ENCODE results near the gene DHH. TPM values are rescaled to one million over a fixed set of nuclear protein-coding genes. Genes with fewer than 3 reads are reported as not detected.

The DHH gene
- total and polyA plus RNA-seq, 9 of the 15 experiments (the other 6 are each of a cell fraction or from before 2014, with no cell fraction given) = 0.07 to 2.6 (median 0.54) TPM

- Histone ChIP-seq H3K4me3 (peak overlapping the region; percentile 26), H3K4me1 (replicated peaks in 1 of 2; ENCODE audit: control insufficient read depth in 2 of 2, insufficient read depth in 2 of 2, low read length in 2 of 2) (peaks cover 69 to 72% of the 10 kb centered on the region in 2 experiments), H3K79me2 (ENCODE audit: control insufficient read depth, insufficient read depth, low read length) (peaks cover 12% of the 10 kb centered on the region; the same call in 1 of the 3 replicates), H4K20me1 (replicated peaks; ENCODE audit: control insufficient read depth, insufficient read depth, low read length) (no peaks in the 10 kb centered on the region), H3K9me3 (replicated peaks; ENCODE audit: control insufficient read depth, insufficient read depth, low read depth, low read length) (no peaks in the 10 kb centered on the region), H3K9me1 (ENCODE audit: control insufficient read depth, insufficient read depth, low read length) (peaks cover 4% of the 10 kb centered on the region), H3K27me3 (ENCODE audit: control insufficient read depth in 2 of 2, insufficient read depth in 2 of 2, low read length in 2 of 2) (no peaks in the 10 kb centered on the region), H2AFZ (ENCODE audit: low read depth, low read length) (peak overlapping the region; percentile 92), H3K36me3 (ENCODE audit: control insufficient read depth, insufficient read depth, low read length) (peaks cover 14% of the 10 kb centered on the region; the same call in 1 of the 3 replicates), H3K27ac (ENCODE audit: extremely low read depth, low read depth, low read length) (peak overlapping the region; percentile 91), H3K9ac (ENCODE audit: insufficient read depth in 1 of 2, low read depth in 2 of 2, low read length in 2 of 2) (peak overlapping the region; percentile 65 to 85), H3K4me2 (ENCODE audit: insufficient read depth, low read length) (peak overlapping the region; percentile 81)
- POLR2A ChIA-PET = interaction anchor here (0.5 to 6.6 kb wide), 21 partner anchors 7 to 230 kb away, joined by 3 to 103 read pairs (median 4); partner anchors contain the start of genes LMBR1L, PRKAG1, PRPH and RHEBL1
- in situ Hi-C loops (cut with MboI) (no loop called here), intact Hi-C loops (cut with micrococcal nuclease) (loop anchor here (1.0 kb wide), 1 partner anchor 94 kb away; the partner anchor contains the start of gene DDN)
- TSS peak; percentile 49 for BruUV-seq (replicated peaks)
- peak in 2 of 4 experiments; percentile 18 to 35 for DNase-seq (ENCODE audit: extremely low read depth in 1 of 4, low spot score in 3 of 4)
- ATAC-seq = no peak
- WGBS (ENCODE audit: insufficient coverage, low coverage, missing lambda C conversion rate) = 26% methylated on average over 4 of the region's 4 CpGs
- FAIRE-seq = peak; percentile 48
- CTCF ChIA-PET (ENCODE audit: low intra/inter-chr PET ratio) = interaction anchor here (0.7 to 1.8 kb wide), 7 partner anchors 28 to 141 kb away, joined by 3 to 15 read pairs (median 3); no protein-coding TSS in a partner anchor
- no peak for TF ChIP-seq SP2 (IDR thresholded peaks at IDR 0.05; ENCODE audit: extremely low read depth, low read depth, low read length, poor library complexity, severe bottlenecking)
- no peak for TF ChIP-seq ZNF57 (CRISPR knock-in tag; IDR thresholded peaks at IDR 0.05)
- no peak for TF ChIP-seq POLR2AphosphoS2 (IDR thresholded peaks at IDR 0.05; ENCODE audit: low read length)
- TF ChIP-seq CHD7 (IDR thresholded peaks at IDR 0.05; ENCODE audit: low read depth, low read length) = no peak
- no peak for TF ChIP-seq ZEB2 (IDR thresholded peaks at IDR 0.05)
- TF ChIP-seq NR2C2 (CRISPR knock-in tag; IDR thresholded peaks at IDR 0.05) = no peak
- TF ChIP-seq NR2C2 (tag; IDR thresholded peaks at IDR 0.05) = 0 out of 2 replicates have a peak, but pooled peaks have one; percentile 1
- TF ChIP-seq NCOR1 (IDR thresholded peaks at IDR 0.05) = no peak
- TF ChIP-seq, protein P1, sequence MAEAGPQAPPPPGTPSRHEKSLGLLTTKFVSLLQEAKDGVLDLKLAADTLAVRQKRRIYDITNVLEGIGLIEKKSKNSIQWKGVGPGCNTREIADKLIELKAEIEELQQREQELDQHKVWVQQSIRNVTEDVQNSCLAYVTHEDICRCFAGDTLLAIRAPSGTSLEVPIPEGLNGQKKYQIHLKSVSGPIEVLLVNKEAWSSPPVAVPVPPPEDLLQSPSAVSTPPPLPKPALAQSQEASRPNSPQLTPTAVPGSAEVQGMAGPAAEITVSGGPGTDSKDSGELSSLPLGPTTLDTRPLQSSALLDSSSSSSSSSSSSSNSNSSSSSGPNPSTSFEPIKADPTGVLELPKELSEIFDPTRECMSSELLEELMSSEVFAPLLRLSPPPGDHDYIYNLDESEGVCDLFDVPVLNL (CRISPR knock-in tag; IDR thresholded peaks at IDR 0.05; ENCODE audit: low read depth) = no peak
- 0 out of 2 replicates have a peak, but pooled peaks have one; percentile 57 for TF ChIP-seq ZNF444 (CRISPR knock-in tag; IDR thresholded peaks at IDR 0.05)
Observed at GRCh38 chr12:49092816-49093406, 1.7 kb downstream of the DHH start.
